ENCODE data around the gene OCIAD1. TPM values are rescaled to one million over a fixed set of nuclear protein-coding genes. Genes with fewer than 3 reads are reported as not detected.

The OCIAD1 gene
- total RNA-seq, 1 donor from 2014 or later, result 148 TPM

- Mint-ChIP-seq H3K9me3 (no peaks in the 10 kb centered on the region), H3K4me1 (ENCODE audit: unreplicated experiment) (peaks cover 11% of the 10 kb centered on the region), H3K4me3 (no peak overlapping the region), H3K36me3 (peaks cover 4% of the 10 kb centered on the region), H3K27me3 (peaks cover 5% of the 10 kb centered on the region), H3K27ac (no peak overlapping the region)
- no peak for TF ChIP-seq CTCF (conservative IDR thresholded peaks at IDR 0.05)
- no peak for DNase-seq (ENCODE audit: extremely low spot score, unreplicated experiment)
Observed at GRCh38 chr4:48827622-48828021, 3.3 kb upstream of the OCIAD1 start.

- TF ChIP-seq CTCF (conservative IDR thresholded peaks at IDR 0.05), result no peak
- DNase-seq (ENCODE audit: extremely low spot score, unreplicated experiment), result no peak
- H3K27me3 Mint-ChIP-seq, result peaks cover 5% of the 10 kb centered on the region
- H3K27ac Mint-ChIP-seq, result peak overlapping the region; percentile 99
- peak overlapping the region; percentile 100 for H3K4me3 Mint-ChIP-seq
- H3K9me3 Mint-ChIP-seq, result no peaks in the 10 kb centered on the region
- peaks cover 14% of the 10 kb centered on the region for H3K4me1 Mint-ChIP-seq (ENCODE audit: unreplicated experiment)
- peaks cover 15% of the 10 kb centered on the region for H3K36me3 Mint-ChIP-seq
Observed at GRCh38 chr4:48831532-48832030, 693 bp downstream of the OCIAD1 start.

GRCh38 chr4:48832571-48832970 lies 1.7 kb downstream of the OCIAD1 start:
- Mint-ChIP-seq H3K4me1 (ENCODE audit: unreplicated experiment) (peaks cover 14% of the 10 kb centered on the region), H3K27ac (peak overlapping the region; percentile 99), H3K36me3 (peaks cover 16% of the 10 kb centered on the region), H3K27me3 (peaks cover 3% of the 10 kb centered on the region), H3K4me3 (peak overlapping the region; percentile 100), H3K9me3 (no peaks in the 10 kb centered on the region)
- DNase-seq (ENCODE audit: extremely low spot score, unreplicated experiment), result no peak
- TF ChIP-seq CTCF (conservative IDR thresholded peaks at IDR 0.05), result no peak

GRCh38 chr4:48836658-48837057 lies 5.8 kb downstream of the OCIAD1 start:
- H3K36me3 Mint-ChIP-seq, result peaks cover 25% of the 10 kb centered on the region
- DNase-seq (ENCODE audit: extremely low spot score, unreplicated experiment), result no peak
- no peak overlapping the region for H3K27ac Mint-ChIP-seq
- H3K4me1 Mint-ChIP-seq (ENCODE audit: unreplicated experiment), result peaks cover 7% of the 10 kb centered on the region
- no peak overlapping the region for H3K4me3 Mint-ChIP-seq
- H3K27me3 Mint-ChIP-seq, result no peaks in the 10 kb centered on the region
- TF ChIP-seq CTCF (conservative IDR thresholded peaks at IDR 0.05), result no peak
- no peaks in the 10 kb centered on the region for H3K9me3 Mint-ChIP-seq

GRCh38 chr4:48841045-48841827 lies 10.3 kb downstream of the OCIAD1 start:
- H3K27me3 Mint-ChIP-seq, result no peaks in the 10 kb centered on the region
- no peaks in the 10 kb centered on the region for H3K9me3 Mint-ChIP-seq
- TF ChIP-seq CTCF (conservative IDR thresholded peaks at IDR 0.05), result no peak
- peaks cover 41% of the 10 kb centered on the region for H3K36me3 Mint-ChIP-seq
- H3K4me1 Mint-ChIP-seq (ENCODE audit: unreplicated experiment), result no peaks in the 10 kb centered on the region
- DNase-seq (ENCODE audit: extremely low spot score, unreplicated experiment), result no peak
- H3K27ac Mint-ChIP-seq, result no peak overlapping the region
- H3K4me3 Mint-ChIP-seq, result no peak overlapping the region
